PC-9 (cell line): ENCODE measurements around the gene ANGPTL1.

Experiments used
- CTCF ChIP-seq: fragments of 200-600 bp; sonication (generic); conservative IDR thresholded peaks from 2 replicates; pipeline ENCODE4 v1.6.1; 2017; ENCODE audit warnings: mixed run types, antibody characterized with exemption, mild to moderate bottlenecking, moderate library complexity
- EZH2 ChIP-seq: fragments of 200-600 bp; sonication (generic); IDR thresholded peaks from 2 replicates; pipeline ENCODE4 v1.8.0; 2017; ENCODE audit warnings: antibody characterized with exemption, low read depth

GRCh38 chr1:178895928-178896327, 25.1 kb upstream of the ANGPTL1 start:
- TF ChIP-seq CTCF (no peak), EZH2 (no peak)
